Tibial artery (tissue), 4 donors: ENCODE measurements around the gene SHMT1.

ENCODE experiments used
- DNase-seq, 2 donors: peaks; one replicate each; pipeline ENCODE4 v3.0.0-alpha.2; 2019
- H3K27ac ChIP-seq, 2 donors: fragments of 200-600 bp; sonication (generic) in 1 of 2; 1 replicate in 1 of 2; 2 replicates in 1 of 2; pipeline ENCODE4 v1.5.1; 2018 to 2019; ENCODE audit warnings: mild to moderate bottlenecking in 1 of 2
- H3K27me3 ChIP-seq, 2 donors: fragments of 200-600 bp; sonication (generic) in 1 of 2; one replicate each; pipeline versions ENCODE4 v1.5.1 to v1.6.0; 2016 to 2019
- H3K36me3 ChIP-seq, 3 donors: fragments of 200-600 bp; sonication (generic) in 2 of 3; one replicate each; pipeline ENCODE4 v1.5.1; 2016 to 2019; ENCODE audit warnings: mild to moderate bottlenecking in 2 of 3
- H3K4me1 ChIP-seq, 4 donors: fragments of 200-600 bp; sonication (generic) in 2 of 4; 1 replicate in 3 of 4; 2 replicates in 1 of 4; pipeline ENCODE4 v1.5.1; 2016 to 2019
- H3K4me3 ChIP-seq, 2 donors: fragments of 200-600 bp; sonication (generic) in 1 of 2; 1 replicate in 1 of 2; 2 replicates in 1 of 2; pipeline ENCODE4 v1.5.1; 2018 to 2019; ENCODE audit warnings: mild to moderate bottlenecking in 2 of 2
- H3K9me3 ChIP-seq, 3 donors: fragments of 200-600 bp; sonication (generic) in 1 of 3; one replicate each; pipeline ENCODE4 v1.5.1; 2016 to 2019
- CTCF ChIP-seq, 2 experiments: fragments of 200-600 bp in 1 of 2; fragments of 450-650 bp in 1 of 2; IDR thresholded peaks; one replicate each; pipeline ENCODE4 v1.5.1; 2017 to 2019; ENCODE audit warnings: antibody characterized with exemption in 2 of 2, mild to moderate bottlenecking in 1 of 2, moderate library complexity in 1 of 2
- intact Hi-C: fragments of 100-400 bp; cut with DNase I; formaldehyde crosslinking; loops from one replicate; pipeline ENCODE4 v1.15.0; 2023; ENCODE audit warnings: low total_unique reads

SHMT1 gene

GRCh38 chr17:18285296-18285695, 78.1 kb downstream of the SHMT1 start:
- no peak for DNase-seq
- Histone ChIP-seq H3K27ac (no peak overlapping the region), H3K4me3 (no peak overlapping the region), H3K36me3 (peaks cover 73 to 97% (median 82%) of the 10 kb centered on the region in 3 donors), H3K9me3 (no peaks in the 10 kb centered on the region), H3K4me1 (no peaks in the 10 kb centered on the region), H3K27me3 (no peaks in the 10 kb centered on the region)
- intact Hi-C loops: no loop called here
- TF ChIP-seq CTCF (IDR thresholded peaks at IDR 0.05): no peak

- no peaks in the 10 kb centered on the region for H3K9me3 ChIP-seq
- TF ChIP-seq CTCF (IDR thresholded peaks at IDR 0.05): no peak
- H3K27ac ChIP-seq: no peak overlapping the region
- H3K4me1 ChIP-seq: no peaks in the 10 kb centered on the region
- intact Hi-C loops: no loop called here
- H3K27me3 ChIP-seq: no peaks in the 10 kb centered on the region
- DNase-seq: no peak
- peaks cover 78 to 100% (median 93%) of the 10 kb centered on the region in 3 donors for H3K36me3 ChIP-seq
- H3K4me3 ChIP-seq: no peak overlapping the region
Measured at GRCh38 chr17:18281788-18282187, 81.6 kb downstream of the SHMT1 start.

GRCh38 chr17:18280766-18281371, 82.5 kb downstream of the SHMT1 start:
- H3K27ac ChIP-seq: no peak overlapping the region

GRCh38 chr17:18280249-18280648, 83.1 kb downstream of the SHMT1 start:
- intact Hi-C loops: no loop called here
- H3K4me1 ChIP-seq: no peaks in the 10 kb centered on the region
- H3K27me3 ChIP-seq: no peaks in the 10 kb centered on the region
- no peak for TF ChIP-seq CTCF (IDR thresholded peaks at IDR 0.05)
- peaks cover 70 to 99% (median 93%) of the 10 kb centered on the region in 3 donors for H3K36me3 ChIP-seq
- no peak overlapping the region for H3K27ac ChIP-seq
- DNase-seq: no peak
- no peaks in the 10 kb centered on the region for H3K9me3 ChIP-seq
- H3K4me3 ChIP-seq: no peak overlapping the region

More at GRCh38 chr17:18280766-18281371, 82.5 kb downstream of the SHMT1 start:
- intact Hi-C loops: no loop called here
- no peak for DNase-seq
- no peaks in the 10 kb centered on the region for H3K4me1 ChIP-seq
- peaks cover 76 to 100% (median 98%) of the 10 kb centered on the region in 3 donors for H3K36me3 ChIP-seq
- no peaks in the 10 kb centered on the region for H3K27me3 ChIP-seq
- no peak for TF ChIP-seq CTCF (IDR thresholded peaks at IDR 0.05)
- no peak overlapping the region for H3K4me3 ChIP-seq
- no peaks in the 10 kb centered on the region for H3K9me3 ChIP-seq

GRCh38 chr17:18278867-18279266, 84.5 kb downstream of the SHMT1 start:
- no peaks in the 10 kb centered on the region for H3K9me3 ChIP-seq
- no peaks in the 10 kb centered on the region for H3K4me1 ChIP-seq
- TF ChIP-seq CTCF (IDR thresholded peaks at IDR 0.05): no peak
- DNase-seq: no peak
- H3K4me3 ChIP-seq: no peak overlapping the region
- no peak overlapping the region for H3K27ac ChIP-seq
- intact Hi-C loops: no loop called here
- peaks cover 70 to 97% (median 88%) of the 10 kb centered on the region in 3 donors for H3K36me3 ChIP-seq
- H3K27me3 ChIP-seq: no peaks in the 10 kb centered on the region
